K562 (cell line): ENCODE data around the gene GCSH. TPM values are rescaled to one million over a fixed set of nuclear protein-coding genes. Genes with fewer than 3 reads are reported as not detected.
A peak's percentile ranks its signal among the peaks of the same experiment; 100 is the strongest.

Source experiments
- CHD7 ChIP-seq: fragments of 200-600 bp; sonication (generic); IDR thresholded peaks from one replicate; pipeline ENCODE4 v1.6.1; 2012; ENCODE audit warnings: mild to moderate bottlenecking, low read depth, low read length, inconsistent platforms
- COPS2 ChIP-seq: fragments of 450-650 bp; conservative IDR thresholded peaks from 2 replicates; pipeline ENCODE4 v1.6.1; 2016; ENCODE audit warnings: mild to moderate bottlenecking, moderate library complexity
- E4F1 ChIP-seq: fragments of 250-450 bp; sonication (Bioruptor Pico); IDR thresholded peaks from 2 replicates; pipeline ENCODE4 v1.5.0; 2021; ENCODE audit warnings: mild to moderate bottlenecking, borderline replicate concordance
- EP400 ChIP-seq: fragments of 450-650 bp; IDR thresholded peaks from 2 replicates; pipeline ENCODE4 v1.6.1; 2017; ENCODE audit warnings: antibody characterized with exemption, mild to moderate bottlenecking, moderate library complexity
- MCM5 ChIP-seq: fragments of 450-650 bp; IDR thresholded peaks from 2 replicates; pipeline ENCODE4 v1.6.1; 2016; ENCODE audit warnings: low read depth
- NCOR1 ChIP-seq: fragments of 450-650 bp; IDR thresholded peaks from 2 replicates; pipeline ENCODE4 v1.6.1; 2016; ENCODE audit warnings: mild to moderate bottlenecking, moderate library complexity
- PRDM10 ChIP-seq: fragments of 450-650 bp; IDR thresholded peaks from 2 replicates; pipeline ENCODE4 v1.6.1; 2018; ENCODE audit not compliant: partially characterized antibody
- ZNF3 ChIP-seq: fragments of 250-450 bp; sonication (Bioruptor Pico); IDR thresholded peaks from 2 replicates; pipeline ENCODE4 v1.5.0; 2021; ENCODE audit warnings: mild to moderate bottlenecking, moderate library complexity
- polyA plus RNA-seq, 8 experiments: library from polyadenylated mRNA; depleted of rRNA in 4 of 8; stranded (reverse) in 5 of 8; unstranded in 3 of 8; fragments of >200 nt; fragmentation: Nextera tagmentation in 2 of 8; fragmentation: Illumina TruSeq in 1 of 8; extraction: Ambion mirVana in 2 of 8; extraction: Trizol in 1 of 8; gene quantifications; 2 replicates each; pipeline versions ENCODE4 v1.2.1 to v1.2.3, GENCODE V29; 2011 to 2014; ENCODE audit warnings: inconsistent platforms in 1 of 8, missing spikeins in 1 of 8
- total RNA-seq, 7 experiments: library from RNA; depleted of rRNA in 6 of 7; stranded (reverse); fragments of >200 nt in 6 of 7; fragmentation: Illumina TruSeq in 2 of 7; extraction: Trizol in 2 of 7; gene quantifications; 2 replicates each; pipeline versions ENCODE4 v1.2.1 to v1.2.3, GENCODE V29; 2011 to 2021; ENCODE audit warnings: low replicate concordance in 1 of 7

GCSH gene
- total and polyA plus RNA-seq, 9 of the 15 experiments (the other 6 are each of a cell fraction or from before 2014, with no cell fraction given) = 35.0 to 121 (median 89.0) TPM

GRCh38 chr16:81077076-81077940 lies 18.9 kb downstream of the GCSH start, which contains the start of gene C16orf46 (continued):
- TF ChIP-seq CHD7 (no peak), MCM5 (no peak), ZNF3 (CRISPR knock-in tag) (no peak), PRDM10 (no peak), COPS2 (no peak), E4F1 (CRISPR knock-in tag) (no peak), EP400 (peak; percentile 73), NCOR1 (no peak)
